NCI-H2196 treated with DMSO at 0.1 percent for 48 hours (cell line): ENCODE measurements around the gene TENM3.

Experiments used
- DNase-seq: peaks from one replicate; lab custom pipeline; 2025; ENCODE audit not compliant: unreplicated experiment; lab: John Stamatoyannopoulos, UW

Gene TENM3

DNA sequence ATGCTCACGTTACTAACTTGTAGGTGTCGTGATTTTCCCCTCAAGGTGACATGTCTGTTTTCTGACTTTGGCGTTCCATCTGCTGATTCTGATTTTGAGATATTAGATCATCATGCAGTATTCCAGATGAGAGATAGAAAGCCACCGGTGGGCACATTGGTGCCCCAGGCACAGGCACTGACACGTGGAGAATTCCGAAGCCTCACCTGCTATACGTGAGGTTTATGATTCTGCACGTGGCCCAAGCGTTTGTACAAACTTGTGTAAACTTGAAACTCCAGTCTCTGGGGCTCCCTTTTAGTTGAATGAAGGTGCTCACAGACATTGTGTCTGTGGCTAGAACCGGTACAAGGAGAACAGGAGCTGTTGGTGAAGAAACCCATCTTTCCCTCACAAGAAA is 81.1 kb downstream of the TENM3 start:
- no peak for DNase-seq

DNA sequence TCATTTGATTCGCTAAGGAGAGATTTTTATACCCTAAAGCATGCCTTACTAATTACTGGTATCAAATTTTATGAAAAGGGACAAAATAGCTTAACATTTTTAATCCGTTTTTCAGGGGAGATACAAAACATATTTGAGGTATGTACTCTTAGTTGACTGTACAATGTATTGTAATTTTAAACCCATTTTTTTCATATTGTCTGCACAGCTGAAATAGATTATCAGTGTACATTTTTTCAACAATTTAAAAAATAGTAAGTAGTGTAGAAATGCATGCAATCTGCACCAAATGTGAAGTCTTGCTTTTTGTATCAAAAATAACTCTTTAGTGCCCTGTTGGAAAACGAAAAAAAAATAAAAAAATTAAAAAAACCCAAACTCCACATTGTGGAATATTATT is 82.2 kb downstream of the TENM3 start:
- no peak for DNase-seq

DNA sequence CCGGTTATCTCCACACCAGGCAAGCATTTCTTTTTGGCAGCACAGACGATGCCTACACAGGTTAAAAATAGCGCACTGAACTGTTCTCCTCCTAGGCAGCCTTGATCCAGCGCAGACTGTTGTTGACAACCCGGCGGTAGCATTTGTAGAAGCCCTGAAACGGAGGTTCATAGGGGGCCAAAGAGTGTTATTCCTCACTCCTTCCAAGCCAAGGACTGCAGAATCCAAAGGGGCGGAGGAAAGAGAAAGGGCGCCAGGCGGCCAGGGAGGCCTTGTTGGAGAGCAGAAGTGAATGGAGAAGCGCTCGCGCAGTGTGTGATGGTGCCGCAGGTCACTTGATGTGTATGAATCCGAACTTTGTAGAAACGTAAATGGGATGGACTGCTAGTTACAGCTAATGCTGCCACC is 82.7 kb downstream of the TENM3 start:
- DNase-seq, result no peak

DNA sequence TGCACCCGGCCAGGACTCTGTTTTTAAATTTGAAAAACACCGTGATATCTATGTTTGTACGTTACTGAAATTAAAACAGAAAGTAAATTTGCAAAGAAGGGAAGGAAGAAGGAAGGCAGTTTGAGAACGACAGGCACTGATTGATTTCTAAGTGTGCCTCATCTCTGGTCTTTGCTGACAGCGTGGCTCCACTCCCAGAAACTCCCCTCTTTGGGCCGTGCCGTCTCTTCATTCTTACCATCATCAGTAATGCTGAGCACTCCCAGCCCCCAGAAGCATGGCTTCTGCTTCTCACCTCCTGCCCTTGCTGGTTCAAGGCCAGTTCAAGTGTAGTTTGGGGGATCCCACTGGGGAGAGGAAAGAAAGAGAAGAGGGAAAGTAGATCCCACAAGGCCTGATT is 85.3 kb downstream of the TENM3 start:
- no peak for DNase-seq

DNA sequence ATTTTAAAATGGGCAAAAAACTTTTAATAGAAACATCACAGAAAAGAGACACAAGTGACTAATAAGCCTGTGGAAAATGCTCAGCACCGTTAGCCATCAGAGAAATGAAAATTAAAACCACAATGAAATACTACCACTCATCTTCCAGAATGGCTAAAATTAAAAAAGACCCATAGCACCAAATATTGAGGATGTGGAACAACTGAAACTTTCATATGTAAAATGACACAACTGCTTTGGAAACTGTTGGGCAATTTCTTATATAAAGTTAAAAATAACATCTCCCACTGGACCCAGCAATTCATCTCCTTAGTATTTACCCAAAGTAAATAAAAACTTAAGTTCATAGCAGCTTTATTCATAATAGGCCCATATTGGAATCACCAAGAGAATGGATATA is 94.2 kb downstream of the TENM3 start:
- DNase-seq, result no peak

DNA sequence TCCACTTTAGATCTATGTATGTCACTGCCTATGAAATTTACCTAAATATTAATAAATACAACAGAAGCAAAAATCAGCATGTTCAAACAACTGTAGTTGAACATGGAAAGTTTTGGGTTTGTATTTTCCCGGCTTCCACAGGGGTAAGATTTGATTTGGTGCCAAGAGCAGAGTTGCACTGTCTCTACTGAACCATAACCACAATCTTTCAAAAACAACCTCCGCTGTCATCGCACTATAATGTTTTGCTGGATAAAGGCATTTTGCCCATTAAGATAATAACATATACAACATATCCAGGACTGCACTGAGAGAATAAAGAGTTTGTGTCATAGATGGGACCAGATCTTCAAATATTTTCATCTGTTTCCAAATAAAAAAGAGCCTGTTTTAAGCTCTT is 94.9 kb downstream of the TENM3 start:
- DNase-seq, result no peak

- no peak for DNase-seq
These were observed 95.5 kb downstream of the TENM3 start for GRCh38 chr4:182338746-182339145.

DNA sequence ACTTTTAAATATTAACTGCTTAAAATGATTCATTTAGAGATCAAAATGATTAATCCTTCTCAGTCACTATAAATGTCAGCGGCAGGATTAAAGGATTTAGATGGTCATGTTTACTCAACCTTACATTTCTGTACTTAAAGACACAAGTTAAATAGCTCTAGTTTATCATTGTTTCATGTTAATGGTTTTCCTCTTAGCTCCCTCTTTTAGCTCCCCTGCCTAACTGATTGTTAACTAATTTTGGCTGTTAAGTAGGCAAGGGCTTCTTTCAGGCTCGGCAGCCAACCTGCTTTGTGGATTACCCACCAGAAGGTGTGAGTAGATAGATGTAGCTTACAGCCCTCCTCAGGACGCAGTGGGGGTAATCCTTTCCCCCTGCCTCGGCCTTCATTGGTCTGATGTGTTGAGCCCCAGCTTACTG is 96.0 kb downstream of the TENM3 start:
- DNase-seq, result no peak

- no peak for DNase-seq
These were observed 100.3 kb downstream of the TENM3 start for GRCh38 chr4:182343453-182343852.

DNA sequence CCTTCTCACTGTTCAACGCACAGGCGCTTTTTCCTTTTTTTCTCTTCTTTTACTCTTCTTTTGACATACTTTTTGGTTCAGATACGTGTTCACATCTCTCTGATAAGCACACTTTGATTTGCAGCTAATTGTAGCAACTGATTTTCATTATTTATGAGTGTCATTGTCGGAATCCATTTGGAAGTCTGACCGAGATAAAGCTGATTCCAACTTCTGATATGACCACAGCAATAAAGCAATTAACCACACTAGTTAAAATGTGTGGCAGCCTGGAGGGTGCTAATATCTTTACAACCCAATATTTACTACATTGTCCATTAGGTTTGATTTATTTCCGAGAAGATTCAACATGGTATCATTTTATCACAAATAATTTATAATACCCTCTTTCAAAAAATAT is 101.8 kb downstream of the TENM3 start:
- DNase-seq, result no peak

- no peak for DNase-seq
These were observed 103.0 kb downstream of the TENM3 start for GRCh38 chr4:182346250-182346649.

- DNase-seq, result no peak
These were observed 103.6 kb downstream of the TENM3 start for GRCh38 chr4:182346675-182347375.

- peak; percentile 4 for DNase-seq
These were observed 105.7 kb downstream of the TENM3 start for GRCh38 chr4:182348779-182349326.

- no peak for DNase-seq
These were observed 106.8 kb downstream of the TENM3 start for GRCh38 chr4:182350041-182350440.

GRCh38 chr4:182351485-182351884 is 108.3 kb downstream of the TENM3 start:
- no peak for DNase-seq

- DNase-seq, result no peak
These were observed 110.9 kb downstream of the TENM3 start for GRCh38 chr4:182354106-182354505.

DNA sequence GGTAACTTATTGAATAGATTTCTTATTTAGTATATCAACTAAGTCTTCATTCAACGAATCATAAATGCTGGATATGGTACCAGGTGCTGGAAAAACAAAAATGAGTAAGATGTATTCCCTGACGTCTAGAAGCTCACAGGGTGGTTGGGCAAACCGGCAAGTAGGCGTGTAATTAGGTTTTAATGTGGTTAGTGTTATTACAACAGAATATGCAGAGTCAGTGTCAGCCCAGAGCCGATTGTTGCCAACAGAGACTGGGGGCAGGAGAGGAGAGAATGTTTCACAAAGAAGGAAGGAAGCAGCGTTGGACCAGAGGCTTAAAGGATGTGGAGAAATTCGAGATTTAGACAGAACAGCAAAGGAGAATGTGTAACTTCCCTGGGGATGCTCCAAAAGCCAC is 111.7 kb downstream of the TENM3 start:
- DNase-seq, result no peak

DNA sequence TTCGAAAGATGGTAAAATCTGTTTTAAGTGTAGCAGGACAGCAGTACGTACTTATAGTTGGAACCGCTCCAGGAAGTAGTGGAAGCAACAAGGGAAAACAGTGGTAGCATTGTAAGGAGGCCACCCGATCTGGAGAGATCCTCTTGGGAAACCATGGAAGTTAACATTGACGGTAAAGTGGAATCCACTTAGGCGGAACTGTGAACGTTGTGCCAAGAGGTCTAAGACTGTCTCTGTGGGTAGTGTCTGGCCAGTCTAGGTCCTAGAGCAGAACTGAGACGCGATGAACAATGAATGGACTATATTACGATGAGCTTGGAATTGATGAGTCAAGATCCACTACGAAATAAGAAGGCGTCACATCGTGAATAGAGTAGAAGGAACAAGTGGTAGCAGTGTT is 124.0 kb downstream of the TENM3 start:
- DNase-seq, result no peak

DNA sequence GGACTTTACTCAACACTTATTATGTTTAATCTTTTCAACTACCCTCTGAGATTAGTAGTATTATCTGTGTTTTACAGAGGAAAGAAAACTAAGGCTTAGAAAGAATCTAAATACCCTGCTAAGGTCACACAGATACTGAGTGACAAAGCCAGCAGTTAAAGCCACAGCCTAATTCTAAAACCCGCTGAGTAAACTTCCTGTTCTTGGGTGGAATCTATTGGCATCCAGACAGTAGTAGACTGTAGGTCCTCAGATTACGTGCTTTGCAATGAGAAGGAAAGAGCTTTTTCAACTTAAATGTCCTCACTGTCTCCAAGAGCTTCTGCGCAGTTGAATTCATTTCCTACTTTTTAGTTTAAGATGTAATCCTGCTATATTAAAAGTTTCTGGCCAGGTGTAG is 126.0 kb downstream of the TENM3 start:
- no peak for DNase-seq

DNA sequence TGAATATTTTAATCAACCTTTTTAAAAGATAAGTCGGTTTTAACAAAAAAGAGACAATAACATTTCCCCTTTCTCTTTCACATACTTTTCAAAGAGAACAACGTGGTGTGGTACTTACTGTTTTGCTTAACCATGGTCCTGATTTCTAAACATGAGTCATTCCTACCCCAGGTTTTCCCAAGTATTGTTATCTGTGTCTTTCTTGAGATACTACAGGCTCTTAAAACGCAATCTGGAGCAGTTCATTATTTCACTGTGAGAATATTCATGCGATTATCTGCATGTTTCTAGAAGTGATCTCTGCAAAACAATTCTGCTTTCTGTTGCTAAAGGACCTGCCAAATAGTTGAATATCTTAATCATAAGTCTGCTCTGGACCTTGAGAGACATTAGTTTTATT is 127.3 kb downstream of the TENM3 start:
- no peak for DNase-seq

GRCh38 chr4:182380771-182381181 is 137.6 kb downstream of the TENM3 start:
- DNase-seq, result no peak

GRCh38 chr4:182382941-182383340 is 139.7 kb downstream of the TENM3 start:
- DNase-seq, result no peak

DNA sequence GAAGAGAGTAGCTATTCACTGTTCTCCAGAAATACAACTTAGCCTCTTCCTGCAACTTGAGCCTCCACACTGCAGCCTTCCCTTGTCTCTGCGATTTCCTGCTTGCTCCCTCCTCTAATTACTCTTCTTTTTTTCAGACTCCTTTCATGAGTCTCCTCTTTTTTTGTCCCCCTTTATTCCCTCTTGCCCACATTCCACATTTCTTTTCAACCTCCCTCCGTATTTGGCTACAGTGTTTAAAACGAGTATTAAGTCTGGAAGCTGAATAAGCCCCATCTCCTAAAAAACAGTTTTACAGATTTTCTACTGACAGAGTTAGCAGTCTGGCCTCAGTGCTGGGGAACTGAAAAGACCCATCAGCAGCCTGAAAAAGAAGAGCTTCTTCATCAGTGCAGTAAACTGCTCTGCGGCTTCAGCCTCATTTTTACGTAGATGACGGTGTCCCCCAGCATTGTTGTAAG is 141.5 kb downstream of the TENM3 start:
- DNase-seq, result no peak
